IPS-NIHi7 (cell line): ENCODE results near the gene DTWD2.
"Not testable (repeated sequence)": the region's sequence is repeated elsewhere in the genome, so short reads cannot be mapped to it uniquely, and the experiment has no call there.

Source experiments
- DNase-seq: peaks from one replicate; pipeline ENCODE4 v3.0.0; 2012; ENCODE audit warnings: mixed read lengths; ENCODE audit errors: extremely low spot score

DTWD2 gene

GRCh38 chr5:118998861-118999260 is 10.5 kb upstream of the DTWD2 start:
- DNase-seq, result not testable (repeated sequence)

GRCh38 chr5:118996098-118996497 is 7.8 kb upstream of the DTWD2 start:
- DNase-seq, result no peak

- no peak for DNase-seq
These were observed 6.2 kb upstream of the DTWD2 start for GRCh38 chr5:118994595-118994994.

- DNase-seq, result not testable (repeated sequence)
These were observed 4.8 kb upstream of the DTWD2 start for GRCh38 chr5:118993118-118993517.

- not testable (repeated sequence) for DNase-seq
These were observed 3.7 kb upstream of the DTWD2 start for GRCh38 chr5:118992055-118992454.

GRCh38 chr5:118990582-118990981 is 2.2 kb upstream of the DTWD2 start:
- DNase-seq, result no peak

GRCh38 chr5:118989816-118990215 is 1.5 kb upstream of the DTWD2 start:
- DNase-seq, result no peak

GRCh38 chr5:118988866-118989180 is 476 bp upstream of the DTWD2 start:
- DNase-seq, result no peak

GRCh38 chr5:118984602-118985001 is 3.7 kb downstream of the DTWD2 start:
- no peak for DNase-seq

- DNase-seq, result no peak
These were observed 6.6 kb downstream of the DTWD2 start for GRCh38 chr5:118981783-118982182.

GRCh38 chr5:118980438-118980837 is 7.9 kb downstream of the DTWD2 start:
- DNase-seq, result no peak

- DNase-seq, result no peak
These were observed 8.3 kb downstream of the DTWD2 start for GRCh38 chr5:118980017-118980416.

- not testable (repeated sequence) for DNase-seq
These were observed 14.4 kb downstream of the DTWD2 start for GRCh38 chr5:118973779-118974445.

- peak; percentile 12 for DNase-seq
These were observed 19.4 kb downstream of the DTWD2 start for GRCh38 chr5:118968925-118969375.

- DNase-seq, result no peak
These were observed 19.9 kb downstream of the DTWD2 start for GRCh38 chr5:118968406-118968911.

GRCh38 chr5:118967059-118967508 is 21.3 kb downstream of the DTWD2 start:
- no peak for DNase-seq

- no peak for DNase-seq
These were observed 22.5 kb downstream of the DTWD2 start for GRCh38 chr5:118965890-118966289.

GRCh38 chr5:118964970-118965369 is 23.4 kb downstream of the DTWD2 start:
- not testable (repeated sequence) for DNase-seq

- not testable (repeated sequence) for DNase-seq
These were observed 24.0 kb downstream of the DTWD2 start for GRCh38 chr5:118964388-118964787.

- no peak for DNase-seq
These were observed 25.2 kb downstream of the DTWD2 start for GRCh38 chr5:118963169-118963568.

- no peak for DNase-seq
These were observed 27.8 kb downstream of the DTWD2 start for GRCh38 chr5:118960557-118960956.

GRCh38 chr5:118956727-118957126 is 31.6 kb downstream of the DTWD2 start:
- no peak for DNase-seq

GRCh38 chr5:118953652-118954005 is 34.7 kb downstream of the DTWD2 start:
- DNase-seq, result no peak
